Transverse colon (tissue), 4 donors: Measurements from ENCODE around the gene RNASE11. TPM values are rescaled to one million over a fixed set of nuclear protein-coding genes. Genes with fewer than 3 reads are reported as not detected.

ENCODE experiments used
- DNase-seq: peaks from one replicate; pipeline ENCODE4 v3.0.0-alpha.2; 2019
- H3K27ac ChIP-seq, 4 donors: fragments of 200-600 bp; sonication (generic); 2 replicates each; pipeline ENCODE4 v1.5.1; 2016 to 2018; ENCODE audit warnings: inconsistent platforms in 4 of 4
- H3K27me3 ChIP-seq: fragments of 200-600 bp; sonication (generic); 2 replicates; pipeline ENCODE4 v1.5.1; 2017; ENCODE audit warnings: inconsistent platforms
- H3K36me3 ChIP-seq, 4 donors: fragments of 200-600 bp; sonication (generic); 2 replicates each; pipeline ENCODE4 v1.5.1; 2017 to 2019; ENCODE audit warnings: inconsistent platforms in 4 of 4
- H3K4me1 ChIP-seq, 4 donors: fragments of 200-600 bp; sonication (generic); 2 replicates each; pipeline ENCODE4 v1.5.1; 2017 to 2020; ENCODE audit warnings: inconsistent platforms in 4 of 4
- H3K4me3 ChIP-seq, 4 donors: fragments of 200-600 bp; sonication (generic); 1 replicate in 1 of 4; 2 replicates in 3 of 4; pipeline versions ENCODE4 v1.5.1 to v1.6.1; 2017 to 2019; ENCODE audit warnings: inconsistent platforms in 4 of 4
- H3K9me3 ChIP-seq, 2 donors: fragments of 200-600 bp; sonication (generic); 2 replicates each; pipeline ENCODE4 v1.5.1; 2017 to 2019; ENCODE audit warnings: inconsistent platforms in 2 of 2
- CTCF ChIP-seq, 5 experiments: fragments of 200-600 bp in 3 of 5; fragments of 450-650 bp in 2 of 5; sonication (generic) in 3 of 5; IDR thresholded peaks; 1 replicate in 2 of 5; 2 replicates in 3 of 5; pipeline ENCODE4 v1.5.1; 2016 to 2017; ENCODE audit warnings: antibody characterized with exemption in 5 of 5, inconsistent platforms in 3 of 5, mild to moderate bottlenecking in 2 of 5, moderate library complexity in 1 of 5
- EP300 ChIP-seq: sonication (generic); formaldehyde crosslinking; IDR thresholded peaks from one replicate; pipeline ENCODE4 v1.6.1; 2017; ENCODE audit warnings: antibody characterized with exemption, low read depth
- POLR2A ChIP-seq: fragments of 450-650 bp; IDR thresholded peaks from one replicate; pipeline ENCODE4 v1.6.1; 2016; ENCODE audit warnings: antibody characterized with exemption, mild to moderate bottlenecking, moderate library complexity
- POLR2AphosphoS5 ChIP-seq, 3 donors: sonication (generic); formaldehyde crosslinking; IDR thresholded peaks; one replicate each; pipeline ENCODE4 v1.6.1; 2016; ENCODE audit warnings: antibody characterized with exemption in 3 of 3
- WGBS, 2 donors: methylation state at CpG; one replicate each; pipeline ENCODE4 v1.1.5; 2018; ENCODE audit warnings: low coverage in 1 of 2; 5-methylcytosine and 5-hydroxymethylcytosine counted together
- in situ Hi-C, 4 donors: fragments of 200-750 bp; cut with MboI; loops; one replicate each; pipeline versions ENCODE4 v1.15.0 to v1.15.1; 2017; ENCODE audit warnings: low sequenced_read_pairs in 3 of 4, low pct_ligation_motif_present in 1 of 4, low pct_unique_long_range_greater_than_20kb in 1 of 4
- intact Hi-C: fragments of 100-400 bp; cut with DNase I; formaldehyde crosslinking; loops from one replicate; pipeline ENCODE4 v1.15.1; 2023; ENCODE audit warnings: low total_unique reads
- total RNA-seq, 4 donors: library from RNA; depleted of rRNA; stranded (reverse); fragments of >200 nt; gene quantifications; one replicate each; pipeline ENCODE4 v1.1.0, GENCODE V29; 2016

Gene RNASE11
- total RNA-seq, 4 donors from 2014 or later = not detected

GRCh38 chr14:20564501-20564997 is 23.3 kb downstream of the RNASE11 start:
- Histone ChIP-seq H3K9me3 (peaks cover 9% of the 10 kb centered on the region in 2 donors), H3K36me3 (no peaks in the 10 kb centered on the region), H3K27me3 (no peaks in the 10 kb centered on the region), H3K4me1 (no peaks in the 10 kb centered on the region), H3K4me3 (no peak overlapping the region), H3K27ac (no peak overlapping the region)
- in situ Hi-C loops (no loop called here), intact Hi-C loops (no loop called here)
- 75% methylated on average over 1 of the region's 2 CpGs; no CpG with 5 or more reads in 1 of the 2 donors for WGBS, 2 donors
- no peak for TF ChIP-seq POLR2AphosphoS5 (IDR thresholded peaks at IDR 0.05)
- no peak for TF ChIP-seq CTCF (IDR thresholded peaks at IDR 0.05)
- TF ChIP-seq EP300 = no peak
- TF ChIP-seq POLR2A = no peak
- no peak for DNase-seq

- no peaks in the 10 kb centered on the region for H3K36me3 ChIP-seq
- intact Hi-C loops = no loop called here
- H3K4me3 ChIP-seq = no peak overlapping the region
- H3K27ac ChIP-seq = no peak overlapping the region
- 89 to 97% methylated on average over 1 of the region's 1 CpG for WGBS, 2 donors
- no peaks in the 10 kb centered on the region for H3K4me1 ChIP-seq
- TF ChIP-seq CTCF (IDR thresholded peaks at IDR 0.05) = no peak
- no peak for TF ChIP-seq POLR2A
- in situ Hi-C loops = no loop called here
- no peaks in the 10 kb centered on the region for H3K27me3 ChIP-seq
- DNase-seq = no peak
- peaks cover 4 to 6% of the 10 kb centered on the region in 2 donors for H3K9me3 ChIP-seq
Observed at GRCh38 chr14:20563971-20564370, 23.8 kb downstream of the RNASE11 start.

- TF ChIP-seq POLR2AphosphoS5 (IDR thresholded peaks at IDR 0.05) (no peak), POLR2A (no peak), EP300 (no peak)
- in situ Hi-C loops (no loop called here), intact Hi-C loops (no loop called here)
- H3K27ac ChIP-seq = no peak within 1 kb of the TSS
- no peaks in the 10 kb centered on the region for H3K27me3 ChIP-seq
- no peaks in the 10 kb centered on the region for H3K4me1 ChIP-seq
- H3K4me3 ChIP-seq = no peak within 1 kb of the TSS
- H3K36me3 ChIP-seq = no peaks in the 10 kb centered on the region
- 86 to 93% methylated on average over 2 to 3 of the region's 3 CpGs for WGBS, 2 donors
- DNase-seq = no peak
- no peaks in the 10 kb centered on the region for H3K9me3 ChIP-seq
Observed at GRCh38 chr14:20560961-20561360, 26.8 kb downstream of the RNASE11 start, which contains the start of gene RNASE9. Gene RNASE9 (minus strand): TSS chr14:20561047.

GRCh38 chr14:20559461-20559904 is 28.3 kb downstream of the RNASE11 start:
- Histone ChIP-seq H3K27me3 (no peaks in the 10 kb centered on the region), H3K9me3 (no peaks in the 10 kb centered on the region), H3K27ac (no peak overlapping the region), H3K36me3 (no peaks in the 10 kb centered on the region), H3K4me3 (no peak overlapping the region), H3K4me1 (no peaks in the 10 kb centered on the region)
- in situ Hi-C loops (no loop called here), intact Hi-C loops (no loop called here)
- no peak for DNase-seq
- 23 to 65% methylated on average over 2 of the region's 2 CpGs for WGBS, 2 donors
- TF ChIP-seq POLR2A (no peak), CTCF (IDR thresholded peaks at IDR 0.05) (no peak), EP300 (no peak), POLR2AphosphoS5 (IDR thresholded peaks at IDR 0.05) (no peak)

- intact Hi-C loops = no loop called here
- Histone ChIP-seq H3K36me3 (no peaks in the 10 kb centered on the region), H3K27ac (no peak overlapping the region), H3K27me3 (no peaks in the 10 kb centered on the region), H3K4me1 (no peaks in the 10 kb centered on the region), H3K9me3 (no peaks in the 10 kb centered on the region), H3K4me3 (no peak overlapping the region)
- DNase-seq = no peak
- WGBS, 2 donors = 68 to 69% methylated on average over 2 of the region's 2 CpGs
- TF ChIP-seq EP300 = no peak
- no peak for TF ChIP-seq POLR2AphosphoS5 (IDR thresholded peaks at IDR 0.05)
- no peak for TF ChIP-seq POLR2A
- TF ChIP-seq CTCF (IDR thresholded peaks at IDR 0.05) = no peak
- in situ Hi-C loops = no loop called here
Observed at GRCh38 chr14:20557212-20557542, 30.6 kb downstream of the RNASE11 start.
